Keratinocyte (primary cell): ENCODE measurements around the gene TTC32.

Experiments
- EZH2 ChIP-seq: IDR thresholded peaks from one replicate; pipeline ENCODE4 v1.6.1; 2012; ENCODE audit warnings: inconsistent platforms, mild to moderate bottlenecking, low read length, moderate library complexity
- TF ChIP-seq, protein P1 (sequence below), 3 experiments: IDR thresholded peaks in 1 of 3; conservative IDR thresholded peaks in 1 of 3; optimal IDR thresholded peaks in 1 of 3; 2 replicates in 2 of 3; 3 replicates in 1 of 3; pipeline versions ENCODE3 to v1.5.1; 2011; ENCODE audit warnings: low read length in 3 of 3, mild to moderate bottlenecking in 3 of 3, moderate library complexity in 2 of 3, control low read depth in 1 of 3, inconsistent platforms in 1 of 3; ENCODE audit not compliant: insufficient read depth in 2 of 3; ENCODE audit errors: extremely low read depth in 1 of 3

DNA sequence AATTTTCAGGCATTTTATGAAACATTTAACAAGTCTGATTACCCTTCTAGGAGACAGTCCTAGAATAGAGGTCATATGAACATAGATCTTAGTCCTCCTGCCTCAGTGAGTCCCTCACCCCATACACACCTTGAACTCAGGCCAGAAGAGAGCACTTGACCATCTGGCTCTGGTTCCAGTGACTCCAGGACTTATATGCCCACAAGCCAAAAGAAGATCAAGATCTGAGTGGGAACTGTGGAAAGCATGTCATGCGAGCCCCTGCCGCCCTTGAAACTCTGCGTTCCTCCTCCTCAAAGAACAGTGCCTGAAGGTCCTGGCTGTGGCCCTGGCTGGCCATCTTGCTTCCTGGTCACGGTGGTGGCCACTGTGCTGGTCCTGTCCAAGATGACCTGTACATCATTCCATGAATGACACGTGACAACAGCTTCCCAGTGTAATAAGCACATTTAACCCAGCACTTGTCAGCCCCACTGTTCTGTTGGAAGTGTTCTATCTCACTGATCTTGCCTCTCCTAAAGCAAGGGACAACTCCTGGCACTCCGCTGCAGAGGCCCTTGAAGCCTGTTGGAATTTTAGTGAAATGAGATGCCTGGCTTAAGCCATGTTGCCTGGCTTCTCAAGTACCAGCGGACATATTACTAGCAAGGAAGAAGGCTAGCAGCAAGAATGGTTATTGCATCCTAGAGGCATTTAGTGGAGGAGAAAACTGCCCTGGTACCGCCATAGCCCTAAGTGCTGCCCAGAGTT, 17.6 kb downstream of the TTC32 start:
- TF ChIP-seq, protein P1, sequence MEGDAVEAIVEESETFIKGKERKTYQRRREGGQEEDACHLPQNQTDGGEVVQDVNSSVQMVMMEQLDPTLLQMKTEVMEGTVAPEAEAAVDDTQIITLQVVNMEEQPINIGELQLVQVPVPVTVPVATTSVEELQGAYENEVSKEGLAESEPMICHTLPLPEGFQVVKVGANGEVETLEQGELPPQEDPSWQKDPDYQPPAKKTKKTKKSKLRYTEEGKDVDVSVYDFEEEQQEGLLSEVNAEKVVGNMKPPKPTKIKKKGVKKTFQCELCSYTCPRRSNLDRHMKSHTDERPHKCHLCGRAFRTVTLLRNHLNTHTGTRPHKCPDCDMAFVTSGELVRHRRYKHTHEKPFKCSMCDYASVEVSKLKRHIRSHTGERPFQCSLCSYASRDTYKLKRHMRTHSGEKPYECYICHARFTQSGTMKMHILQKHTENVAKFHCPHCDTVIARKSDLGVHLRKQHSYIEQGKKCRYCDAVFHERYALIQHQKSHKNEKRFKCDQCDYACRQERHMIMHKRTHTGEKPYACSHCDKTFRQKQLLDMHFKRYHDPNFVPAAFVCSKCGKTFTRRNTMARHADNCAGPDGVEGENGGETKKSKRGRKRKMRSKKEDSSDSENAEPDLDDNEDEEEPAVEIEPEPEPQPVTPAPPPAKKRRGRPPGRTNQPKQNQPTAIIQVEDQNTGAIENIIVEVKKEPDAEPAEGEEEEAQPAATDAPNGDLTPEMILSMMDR (optimal IDR thresholded peaks at IDR 0.05 in 1 of 3, IDR thresholded peaks at IDR 0.05 in 1 of 3, conservative IDR thresholded peaks at IDR 0.05 in 1 of 3; ENCODE audit: extremely low read depth in 1 of 3, insufficient read depth in 2 of 3, low read length in 3 of 3), result no peak
- TF ChIP-seq EZH2, result no peak
